H1 (cell line): Measurements from ENCODE around the gene POLR1D. TPM values are rescaled to one million over a fixed set of nuclear protein-coding genes. Genes with fewer than 3 reads are reported as not detected.

Source experiments
- ASH2L ChIP-seq: fragments of 200-600, 300-600 bp; sonication (generic); IDR thresholded peaks from one replicate; pipeline ENCODE4 v1.7.1; 2017; ENCODE audit warnings: low read length
- FOSL1 ChIP-seq: IDR thresholded peaks from 2 replicates; pipeline ENCODE4 v1.6.1; 2011; ENCODE audit warnings: mild to moderate bottlenecking, low read depth, low read length, moderate library complexity; ENCODE audit not compliant: insufficient read depth
- KDM1A ChIP-seq: fragments of 200-600, 300-600 bp; sonication (generic); IDR thresholded peaks from 2 replicates; pipeline ENCODE4 v1.7.1; 2016; ENCODE audit warnings: mild to moderate bottlenecking, low read length, borderline replicate concordance
- KDM5A ChIP-seq: fragments of 200-600 bp; IDR thresholded peaks from 2 replicates; pipeline ENCODE4 v1.7.1; 2012; ENCODE audit warnings: mild to moderate bottlenecking, low read length, inconsistent platforms, mixed read lengths
- SIN3A ChIP-seq, 2 experiments: IDR thresholded peaks in 1 of 2; conservative IDR thresholded peaks in 1 of 2; 2 replicates each; pipeline ENCODE4 v1.6.1; 2011 to 2012; ENCODE audit warnings: low read length in 2 of 2, improper control_type of control experiment in 1 of 2, low read depth in 1 of 2, mild to moderate bottlenecking in 1 of 2
- SP2 ChIP-seq: IDR thresholded peaks from 2 replicates; pipeline ENCODE4 v1.6.1; 2012; ENCODE audit warnings: mild to moderate bottlenecking, low read length, inconsistent platforms
- SUZ12 ChIP-seq: fragments of 200-600 bp; sonication (generic); IDR thresholded peaks from 2 replicates; pipeline ENCODE4 v1.6.1; 2012; ENCODE audit warnings: mild to moderate bottlenecking, inconsistent platforms, low read length, moderate library complexity, mixed read lengths
- ZNF274 ChIP-seq: IDR thresholded peaks from 2 replicates; pipeline ENCODE4 v1.7.0; 2012; ENCODE audit warnings: low read length, borderline replicate concordance; ENCODE audit errors: extremely low read depth
- polyA plus RNA-seq, 7 experiments: library from polyadenylated mRNA; depleted of rRNA in 3 of 7; stranded (reverse) in 5 of 7; unstranded in 2 of 7; fragments of >200 nt in 5 of 7; fragments of 200-250 nt in 2 of 7; gene quantifications; 1 replicate in 5 of 7; 2 replicates in 1 of 7; 4 replicates in 1 of 7; pipeline versions ENCODE4 v1.2.1 to v1.2.3, GENCODE V29; 2011 to 2013; ENCODE audit warnings: missing spikeins in 2 of 7, mixed read lengths in 2 of 7
- total RNA-seq: library from RNA; stranded (reverse); fragmentation: NEBNext Ultra II Directional; extraction: Animal tissue kit (Norgen Biotek cat#: 25700); gene quantifications from 2 replicates; pipeline ENCODE4 v1.2.1, GENCODE V29; 2021
- TF ChIP-seq, protein P1 (sequence below): fragments of 300-600 bp; sonication (generic); IDR thresholded peaks from 2 replicates; pipeline ENCODE4 v1.7.1; 2012; ENCODE audit warnings: low read length, moderate library complexity, mild to moderate bottlenecking, inconsistent platforms; ENCODE audit not compliant: insufficient replicate concordance

Gene POLR1D
- total and polyA plus RNA-seq, 2 of the 8 experiments (the other 6 are each of a cell fraction or from before 2014, with no cell fraction given), result 226 to 232 TPM

GRCh38 chr13:27573265-27573664, 48.4 kb upstream of the POLR1D start (continued):
- TF ChIP-seq SIN3A (conservative IDR thresholded peaks at IDR 0.05 in 1 of 2, IDR thresholded peaks at IDR 0.05 in 1 of 2; ENCODE audit: low read depth in 1 of 2, low read length in 2 of 2) (no peak), ASH2L (no peak), KDM5A (no peak), SP2 (no peak), FOSL1 (no peak), ZNF274 (no peak), SUZ12 (no peak), KDM1A (no peak)
- TF ChIP-seq, protein P1, sequence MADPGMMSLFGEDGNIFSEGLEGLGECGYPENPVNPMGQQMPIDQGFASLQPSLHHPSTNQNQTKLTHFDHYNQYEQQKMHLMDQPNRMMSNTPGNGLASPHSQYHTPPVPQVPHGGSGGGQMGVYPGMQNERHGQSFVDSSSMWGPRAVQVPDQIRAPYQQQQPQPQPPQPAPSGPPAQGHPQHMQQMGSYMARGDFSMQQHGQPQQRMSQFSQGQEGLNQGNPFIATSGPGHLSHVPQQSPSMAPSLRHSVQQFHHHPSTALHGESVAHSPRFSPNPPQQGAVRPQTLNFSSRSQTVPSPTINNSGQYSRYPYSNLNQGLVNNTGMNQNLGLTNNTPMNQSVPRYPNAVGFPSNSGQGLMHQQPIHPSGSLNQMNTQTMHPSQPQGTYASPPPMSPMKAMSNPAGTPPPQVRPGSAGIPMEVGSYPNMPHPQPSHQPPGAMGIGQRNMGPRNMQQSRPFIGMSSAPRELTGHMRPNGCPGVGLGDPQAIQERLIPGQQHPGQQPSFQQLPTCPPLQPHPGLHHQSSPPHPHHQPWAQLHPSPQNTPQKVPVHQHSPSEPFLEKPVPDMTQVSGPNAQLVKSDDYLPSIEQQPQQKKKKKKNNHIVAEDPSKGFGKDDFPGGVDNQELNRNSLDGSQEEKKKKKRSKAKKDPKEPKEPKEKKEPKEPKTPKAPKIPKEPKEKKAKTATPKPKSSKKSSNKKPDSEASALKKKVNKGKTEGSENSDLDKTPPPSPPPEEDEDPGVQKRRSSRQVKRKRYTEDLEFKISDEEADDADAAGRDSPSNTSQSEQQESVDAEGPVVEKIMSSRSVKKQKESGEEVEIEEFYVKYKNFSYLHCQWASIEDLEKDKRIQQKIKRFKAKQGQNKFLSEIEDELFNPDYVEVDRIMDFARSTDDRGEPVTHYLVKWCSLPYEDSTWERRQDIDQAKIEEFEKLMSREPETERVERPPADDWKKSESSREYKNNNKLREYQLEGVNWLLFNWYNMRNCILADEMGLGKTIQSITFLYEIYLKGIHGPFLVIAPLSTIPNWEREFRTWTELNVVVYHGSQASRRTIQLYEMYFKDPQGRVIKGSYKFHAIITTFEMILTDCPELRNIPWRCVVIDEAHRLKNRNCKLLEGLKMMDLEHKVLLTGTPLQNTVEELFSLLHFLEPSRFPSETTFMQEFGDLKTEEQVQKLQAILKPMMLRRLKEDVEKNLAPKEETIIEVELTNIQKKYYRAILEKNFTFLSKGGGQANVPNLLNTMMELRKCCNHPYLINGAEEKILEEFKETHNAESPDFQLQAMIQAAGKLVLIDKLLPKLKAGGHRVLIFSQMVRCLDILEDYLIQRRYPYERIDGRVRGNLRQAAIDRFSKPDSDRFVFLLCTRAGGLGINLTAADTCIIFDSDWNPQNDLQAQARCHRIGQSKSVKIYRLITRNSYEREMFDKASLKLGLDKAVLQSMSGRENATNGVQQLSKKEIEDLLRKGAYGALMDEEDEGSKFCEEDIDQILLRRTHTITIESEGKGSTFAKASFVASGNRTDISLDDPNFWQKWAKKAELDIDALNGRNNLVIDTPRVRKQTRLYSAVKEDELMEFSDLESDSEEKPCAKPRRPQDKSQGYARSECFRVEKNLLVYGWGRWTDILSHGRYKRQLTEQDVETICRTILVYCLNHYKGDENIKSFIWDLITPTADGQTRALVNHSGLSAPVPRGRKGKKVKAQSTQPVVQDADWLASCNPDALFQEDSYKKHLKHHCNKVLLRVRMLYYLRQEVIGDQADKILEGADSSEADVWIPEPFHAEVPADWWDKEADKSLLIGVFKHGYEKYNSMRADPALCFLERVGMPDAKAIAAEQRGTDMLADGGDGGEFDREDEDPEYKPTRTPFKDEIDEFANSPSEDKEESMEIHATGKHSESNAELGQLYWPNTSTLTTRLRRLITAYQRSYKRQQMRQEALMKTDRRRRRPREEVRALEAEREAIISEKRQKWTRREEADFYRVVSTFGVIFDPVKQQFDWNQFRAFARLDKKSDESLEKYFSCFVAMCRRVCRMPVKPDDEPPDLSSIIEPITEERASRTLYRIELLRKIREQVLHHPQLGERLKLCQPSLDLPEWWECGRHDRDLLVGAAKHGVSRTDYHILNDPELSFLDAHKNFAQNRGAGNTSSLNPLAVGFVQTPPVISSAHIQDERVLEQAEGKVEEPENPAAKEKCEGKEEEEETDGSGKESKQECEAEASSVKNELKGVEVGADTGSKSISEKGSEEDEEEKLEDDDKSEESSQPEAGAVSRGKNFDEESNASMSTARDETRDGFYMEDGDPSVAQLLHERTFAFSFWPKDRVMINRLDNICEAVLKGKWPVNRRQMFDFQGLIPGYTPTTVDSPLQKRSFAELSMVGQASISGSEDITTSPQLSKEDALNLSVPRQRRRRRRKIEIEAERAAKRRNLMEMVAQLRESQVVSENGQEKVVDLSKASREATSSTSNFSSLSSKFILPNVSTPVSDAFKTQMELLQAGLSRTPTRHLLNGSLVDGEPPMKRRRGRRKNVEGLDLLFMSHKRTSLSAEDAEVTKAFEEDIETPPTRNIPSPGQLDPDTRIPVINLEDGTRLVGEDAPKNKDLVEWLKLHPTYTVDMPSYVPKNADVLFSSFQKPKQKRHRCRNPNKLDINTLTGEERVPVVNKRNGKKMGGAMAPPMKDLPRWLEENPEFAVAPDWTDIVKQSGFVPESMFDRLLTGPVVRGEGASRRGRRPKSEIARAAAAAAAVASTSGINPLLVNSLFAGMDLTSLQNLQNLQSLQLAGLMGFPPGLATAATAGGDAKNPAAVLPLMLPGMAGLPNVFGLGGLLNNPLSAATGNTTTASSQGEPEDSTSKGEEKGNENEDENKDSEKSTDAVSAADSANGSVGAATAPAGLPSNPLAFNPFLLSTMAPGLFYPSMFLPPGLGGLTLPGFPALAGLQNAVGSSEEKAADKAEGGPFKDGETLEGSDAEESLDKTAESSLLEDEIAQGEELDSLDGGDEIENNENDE, result no peak
